GM12892 (cell line): ENCODE results near the gene KLHL12.

ENCODE experiments used
- POLR2A ChIP-seq: IDR thresholded peaks from 2 replicates; pipeline ENCODE4 v1.6.1; 2011; ENCODE audit warnings: low read depth, low read length, control low read depth
- POLR2AphosphoS5 ChIP-seq: IDR thresholded peaks from 2 replicates; pipeline ENCODE4 v1.6.1; 2011; ENCODE audit warnings: low read depth, low read length, control low read depth
- TAF1 ChIP-seq: IDR thresholded peaks from 2 replicates; pipeline ENCODE4 v1.6.1; 2011; ENCODE audit warnings: low read depth, mild to moderate bottlenecking, control low read depth, low read length, borderline replicate concordance

GRCh38 chr1:202890392-202890791 is 36.6 kb downstream of the KLHL12 start:
- no peak for TF ChIP-seq POLR2AphosphoS5
- TF ChIP-seq POLR2A, result no peak
- TF ChIP-seq TAF1, result no peak
